COR-L47 (cell line): ENCODE data around the gene AGRN.

ENCODE experiments used
- DNase-seq: peaks from one replicate; lab custom pipeline; 2025; lab: John Stamatoyannopoulos, UW

The AGRN gene

DNA sequence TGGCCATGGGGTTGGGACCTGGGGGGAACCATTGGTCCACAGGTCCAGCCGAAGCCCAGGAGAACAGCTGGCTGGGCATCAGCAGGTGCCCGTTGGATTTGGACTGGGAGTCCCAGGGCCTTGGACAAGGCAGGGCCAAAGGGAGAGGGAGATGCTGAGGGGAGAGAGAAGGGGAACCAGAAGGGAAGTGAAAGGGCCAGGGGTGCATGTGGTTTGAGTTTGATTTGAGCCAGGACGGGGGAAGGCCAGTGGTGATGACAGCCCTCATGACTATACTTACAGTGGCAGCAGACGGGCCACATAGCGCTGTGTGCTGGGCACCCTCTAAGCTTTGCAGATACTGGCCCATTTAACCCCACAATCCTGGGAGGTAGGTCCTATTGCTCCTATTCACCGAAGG is 18.8 kb downstream of the AGRN start:
- no peak for DNase-seq

DNA sequence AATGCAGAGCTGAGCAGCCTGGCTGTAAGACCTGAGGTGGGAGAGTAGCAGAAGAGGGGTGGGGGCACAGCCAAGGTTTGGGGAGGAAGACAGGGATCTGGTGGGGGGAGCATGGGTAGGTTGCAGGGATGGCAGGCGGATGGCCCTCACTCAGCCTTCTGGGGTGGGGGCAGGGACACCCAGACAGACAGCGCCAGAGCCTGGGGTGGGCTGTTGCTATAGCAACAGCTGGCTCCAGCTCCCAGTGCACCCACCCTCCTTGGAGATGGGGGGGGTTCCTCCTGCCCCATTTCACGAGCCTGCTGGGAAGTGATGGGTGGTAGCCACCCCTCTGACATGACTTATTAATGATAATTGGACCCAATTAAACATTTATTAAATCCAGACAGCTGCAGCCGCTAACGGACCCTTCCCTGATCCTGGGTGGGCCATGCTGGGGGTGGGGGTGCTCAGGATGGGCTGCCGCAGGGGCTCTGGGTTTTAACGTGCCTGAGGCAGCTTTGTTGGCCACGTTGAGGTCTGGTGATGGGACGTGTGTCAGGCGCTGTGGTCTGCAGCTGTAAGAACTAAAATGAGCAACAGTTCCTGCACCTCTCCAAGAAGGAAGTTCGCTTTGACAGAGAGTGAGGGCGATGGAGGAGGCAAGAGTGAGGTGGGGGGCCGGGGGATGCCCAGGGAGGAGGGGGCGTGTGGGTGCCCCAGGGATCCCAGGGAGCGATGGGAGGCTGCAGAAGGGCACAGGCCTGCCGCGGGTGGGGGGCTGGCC is 19.4 kb downstream of the AGRN start:
- DNase-seq = no peak

DNA sequence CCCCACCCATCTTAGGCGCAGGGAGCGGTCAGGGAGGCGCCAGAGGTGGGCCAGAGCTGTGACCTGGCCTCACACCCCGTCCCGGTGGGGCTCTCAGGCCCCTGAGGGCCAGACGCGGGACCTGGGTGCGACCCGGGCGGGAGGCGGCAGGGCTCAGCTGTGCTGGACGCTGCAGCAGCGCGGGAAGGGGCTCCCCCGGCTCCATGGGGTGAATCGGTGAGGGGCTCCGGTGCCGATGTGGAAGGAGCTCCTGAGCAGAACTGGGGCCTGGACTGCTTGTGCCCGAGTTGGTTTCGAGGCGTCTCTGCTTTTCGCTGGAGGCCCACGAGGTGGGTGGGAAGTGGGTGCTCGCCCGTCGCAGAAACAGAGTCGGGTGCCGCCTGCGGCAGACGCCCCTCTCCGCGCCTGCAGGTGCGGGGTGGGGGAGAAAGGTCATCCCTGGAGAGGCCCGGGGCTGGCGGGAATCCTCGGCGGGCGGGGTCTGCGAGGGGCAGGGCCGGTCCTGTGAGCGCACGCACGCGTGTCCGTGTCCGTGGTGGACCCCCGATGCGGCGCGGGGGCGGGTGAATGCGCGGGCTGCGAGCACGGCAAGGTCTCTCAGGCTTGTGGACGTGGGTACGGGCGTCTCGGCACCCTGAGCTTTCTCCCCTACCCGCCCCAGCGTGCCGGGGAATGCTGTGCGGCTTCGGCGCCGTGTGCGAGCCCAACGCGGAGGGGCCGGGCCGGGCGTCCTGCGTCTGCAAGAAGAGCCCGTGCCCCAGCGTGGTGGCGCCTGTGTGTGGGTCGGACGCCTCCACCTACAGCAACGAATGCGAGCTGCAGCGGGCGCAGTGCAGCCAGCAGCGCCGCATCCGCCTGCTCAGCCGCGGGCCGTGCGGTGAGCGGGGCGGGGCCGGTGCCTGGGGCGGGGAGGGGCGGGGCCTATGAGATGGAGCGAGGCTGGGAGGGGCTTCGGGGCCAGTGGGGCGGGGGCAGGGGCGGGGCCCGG is 20.4 kb downstream of the AGRN start:
- DNase-seq = peak; percentile 44

GRCh38 chr1:1041092-1041523 is 21.2 kb downstream of the AGRN start:
- DNase-seq = no peak

- DNase-seq = no peak
Observed at GRCh38 chr1:1041873-1042272, 22.0 kb downstream of the AGRN start.

DNA sequence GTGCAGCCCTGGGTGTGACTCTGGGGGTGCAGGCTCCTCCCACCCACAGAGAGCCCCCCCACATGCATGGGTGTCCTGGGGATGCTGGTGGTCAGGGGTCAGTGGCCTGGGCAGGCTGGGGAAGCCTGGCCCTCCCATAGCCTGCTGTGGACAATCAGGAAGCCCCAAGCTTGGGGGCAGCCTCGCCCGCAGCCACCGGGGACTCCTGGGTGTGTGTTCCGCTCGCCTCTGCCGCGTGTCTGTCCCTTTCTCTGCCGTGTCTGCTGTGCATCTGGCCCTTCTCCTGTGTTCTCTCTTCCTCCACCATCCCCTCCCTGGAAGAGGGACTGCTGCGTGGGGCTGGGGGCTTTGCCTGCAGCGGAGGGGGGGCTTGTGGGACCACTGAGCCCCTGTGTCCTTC is 22.9 kb downstream of the AGRN start:
- DNase-seq = no peak

GRCh38 chr1:1043411-1043810 is 23.5 kb downstream of the AGRN start:
- no peak for DNase-seq

GRCh38 chr1:1043921-1044320 is 24.0 kb downstream of the AGRN start:
- no peak for DNase-seq

GRCh38 chr1:1044455-1045078 is 24.6 kb downstream of the AGRN start:
- DNase-seq = no peak

DNA sequence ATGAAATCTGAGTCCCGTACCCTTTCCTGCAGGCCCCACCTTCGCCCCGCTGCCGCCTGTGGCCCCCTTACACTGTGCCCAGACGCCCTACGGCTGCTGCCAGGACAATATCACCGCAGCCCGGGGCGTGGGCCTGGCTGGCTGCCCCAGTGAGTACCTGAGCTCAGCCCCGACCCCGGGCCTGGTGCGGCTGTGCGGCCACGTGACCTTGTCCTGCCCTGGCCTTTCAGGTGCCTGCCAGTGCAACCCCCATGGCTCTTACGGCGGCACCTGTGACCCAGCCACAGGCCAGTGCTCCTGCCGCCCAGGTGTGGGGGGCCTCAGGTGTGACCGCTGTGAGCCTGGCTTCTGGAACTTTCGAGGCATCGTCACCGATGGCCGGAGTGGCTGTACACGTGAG is 25.2 kb downstream of the AGRN start:
- no peak for DNase-seq

DNA sequence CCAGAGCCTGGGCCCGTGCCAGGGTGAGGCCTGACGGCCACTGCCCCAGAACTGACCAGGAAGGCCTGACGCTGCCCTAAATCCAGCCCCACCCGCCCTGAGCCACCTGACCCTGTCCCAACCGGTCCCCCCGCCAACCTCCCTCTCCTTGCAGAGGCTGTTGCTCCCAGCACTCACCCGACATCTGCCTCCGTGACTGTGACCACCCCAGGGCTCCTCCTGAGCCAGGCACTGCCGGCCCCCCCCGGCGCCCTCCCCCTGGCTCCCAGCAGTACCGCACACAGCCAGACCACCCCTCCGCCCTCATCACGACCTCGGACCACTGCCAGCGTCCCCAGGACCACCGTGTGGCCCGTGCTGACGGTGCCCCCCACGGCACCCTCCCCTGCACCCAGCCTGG is 26.3 kb downstream of the AGRN start:
- DNase-seq = no peak

- no peak for DNase-seq
Observed at GRCh38 chr1:1046767-1047166, 26.8 kb downstream of the AGRN start.

GRCh38 chr1:1047407-1047806 is 27.5 kb downstream of the AGRN start:
- DNase-seq = no peak

GRCh38 chr1:1047963-1048362 is 28.0 kb downstream of the AGRN start:
- DNase-seq = no peak

- DNase-seq = peak; percentile 59
Observed at GRCh38 chr1:1048765-1049164, 28.8 kb downstream of the AGRN start.

- DNase-seq = no peak
Observed at GRCh38 chr1:1049318-1050165, 29.6 kb downstream of the AGRN start.

DNA sequence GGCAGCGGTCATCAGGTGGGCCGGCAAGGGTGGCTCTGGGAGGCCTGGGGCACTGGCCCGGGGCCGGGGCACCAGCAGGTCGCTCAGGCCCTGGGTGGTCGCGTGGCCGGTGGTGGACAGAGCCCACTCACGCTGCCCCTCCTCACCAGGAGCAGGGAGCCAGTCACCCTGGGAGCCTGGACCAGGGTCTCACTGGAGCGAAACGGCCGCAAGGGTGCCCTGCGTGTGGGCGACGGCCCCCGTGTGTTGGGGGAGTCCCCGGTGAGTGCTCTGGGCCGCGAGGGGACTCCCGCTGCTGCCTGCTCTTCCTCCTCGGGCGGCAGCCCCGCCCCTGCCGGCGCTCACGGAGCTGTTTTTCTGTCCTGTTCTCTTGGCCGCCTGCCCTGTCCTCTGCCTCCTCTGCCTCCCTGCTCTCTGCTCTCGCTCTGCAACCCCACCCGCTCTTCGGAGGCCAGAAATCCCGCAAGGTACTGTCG is 30.7 kb downstream of the AGRN start:
- peak; percentile 57 for DNase-seq

DNA sequence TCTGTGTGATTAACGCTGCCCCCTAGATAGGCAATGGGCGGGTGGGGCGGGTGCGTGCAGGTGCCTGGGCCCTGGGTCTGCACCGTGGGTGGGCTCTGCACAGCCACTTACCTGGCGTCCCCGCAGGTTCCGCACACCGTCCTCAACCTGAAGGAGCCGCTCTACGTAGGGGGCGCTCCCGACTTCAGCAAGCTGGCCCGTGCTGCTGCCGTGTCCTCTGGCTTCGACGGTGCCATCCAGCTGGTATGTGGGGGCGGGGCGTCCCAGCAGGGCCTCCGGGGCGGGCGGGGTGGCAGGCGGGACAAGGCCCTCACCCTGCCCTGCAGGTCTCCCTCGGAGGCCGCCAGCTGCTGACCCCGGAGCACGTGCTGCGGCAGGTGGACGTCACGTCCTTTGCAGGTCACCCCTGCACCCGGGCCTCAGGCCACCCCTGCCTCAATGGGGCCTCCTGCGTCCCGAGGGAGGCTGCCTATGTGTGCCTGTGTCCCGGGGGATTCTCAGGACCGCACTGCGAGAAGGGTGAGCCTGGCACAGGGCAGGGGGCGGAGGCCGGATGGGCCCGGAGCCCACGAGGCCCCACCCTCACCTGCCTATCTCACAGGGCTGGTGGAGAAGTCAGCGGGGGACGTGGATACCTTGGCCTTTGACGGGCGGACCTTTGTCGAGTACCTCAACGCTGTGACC is 31.3 kb downstream of the AGRN start:
- DNase-seq = peak; percentile 67

DNA sequence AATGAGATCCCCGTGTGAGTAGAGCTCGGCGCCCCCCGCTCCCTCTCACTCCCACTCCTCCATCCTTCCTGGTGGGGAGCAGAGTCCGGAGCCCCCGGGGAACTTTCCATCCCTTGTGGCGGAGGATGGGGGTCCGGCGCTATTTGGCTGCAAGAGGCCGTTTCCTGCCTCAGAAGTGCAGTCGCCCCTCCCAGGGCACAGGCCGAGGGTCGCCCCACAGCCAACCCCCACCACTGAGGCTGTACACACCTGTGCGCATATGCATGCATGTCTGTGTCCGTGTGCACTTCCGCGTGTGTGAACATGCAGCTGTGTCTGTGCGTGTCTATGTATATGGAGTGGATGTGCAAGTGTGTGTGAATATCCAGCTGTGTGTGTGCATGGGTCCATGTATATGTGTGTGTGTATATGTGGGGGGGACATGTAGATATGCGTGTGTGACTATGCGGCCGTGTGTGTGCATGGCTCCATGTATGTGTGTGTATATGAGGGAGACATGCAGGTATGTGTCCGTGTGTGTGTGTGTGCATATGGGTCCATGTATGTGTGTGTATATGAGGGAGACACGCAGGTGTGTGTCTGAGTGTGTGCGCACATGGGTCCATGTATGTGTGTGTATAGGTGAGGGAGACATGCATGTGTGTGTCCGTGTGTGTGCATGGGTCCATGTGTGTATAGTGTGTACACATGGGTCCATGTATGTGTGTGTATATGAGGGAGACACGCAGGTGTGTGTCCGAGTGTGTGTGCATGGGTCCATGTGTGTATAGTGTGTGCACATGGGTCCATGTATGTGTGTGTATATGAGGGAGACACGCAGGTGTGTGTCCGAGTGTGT is 32.3 kb downstream of the AGRN start:
- no peak for DNase-seq

DNA sequence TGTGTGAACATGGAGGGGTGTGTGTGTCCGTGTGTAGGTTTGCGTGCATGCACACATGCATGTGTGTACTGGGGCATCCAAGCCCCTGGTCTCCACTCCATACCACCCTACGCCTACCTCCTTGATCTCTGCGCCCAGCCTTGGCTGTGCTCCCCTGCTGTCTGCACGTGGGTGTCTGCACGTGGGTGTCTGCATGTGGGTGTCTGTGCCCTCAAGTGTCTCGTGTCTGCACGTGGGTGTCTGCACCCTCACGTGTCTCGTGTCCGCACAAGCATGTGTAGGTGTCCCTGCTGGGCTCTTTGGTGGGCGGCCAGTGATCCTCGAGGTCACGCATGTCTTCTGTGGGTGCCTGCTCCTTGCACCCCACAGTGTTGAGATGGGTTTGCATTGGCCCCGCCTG is 33.1 kb downstream of the AGRN start:
- no peak for DNase-seq
